HK-2 (cell line): ENCODE measurements around the gene ZMYND8.
A peak's percentile ranks its signal among the peaks of the same experiment; 100 is the strongest.
"Not testable (repeated sequence)": the region's sequence is repeated elsewhere in the genome, so short reads cannot be mapped to it uniquely, and the experiment has no call there.

Source experiments
- DNase-seq: peaks from one replicate; pipeline ENCODE4 v3.0.0-alpha.2; 2018; ENCODE audit not compliant: unreplicated experiment

The ZMYND8 gene

GRCh38 chr20:47370850-47371782 lies 14.6 kb upstream of the ZMYND8 start:
- DNase-seq = no peak

- no peak for DNase-seq
Measured at GRCh38 chr20:47370214-47370613, 13.7 kb upstream of the ZMYND8 start.

- DNase-seq = no peak
Measured at GRCh38 chr20:47368301-47368700, 11.8 kb upstream of the ZMYND8 start.

GRCh38 chr20:47366301-47366700 lies 9.8 kb upstream of the ZMYND8 start:
- DNase-seq = not testable (repeated sequence)

GRCh38 chr20:47365023-47365764 lies 8.7 kb upstream of the ZMYND8 start:
- no peak for DNase-seq

GRCh38 chr20:47362361-47363219 lies 6.1 kb upstream of the ZMYND8 start:
- DNase-seq = no peak

- no peak for DNase-seq
Measured at GRCh38 chr20:47361057-47361915, 4.8 kb upstream of the ZMYND8 start.

GRCh38 chr20:47360297-47361056 lies 4.0 kb upstream of the ZMYND8 start:
- DNase-seq = peak; percentile 83

GRCh38 chr20:47359530-47360296 lies 3.2 kb upstream of the ZMYND8 start:
- DNase-seq = no peak

- DNase-seq = peak; percentile 81
Measured at GRCh38 chr20:47358672-47359529, 2.4 kb upstream of the ZMYND8 start.

GRCh38 chr20:47358039-47358671 lies 1.7 kb upstream of the ZMYND8 start:
- no peak for DNase-seq

- peak; percentile 93 for DNase-seq
Measured at GRCh38 chr20:47357296-47358038, 968 bp upstream of the ZMYND8 start.

- no peak for DNase-seq
Measured at GRCh38 chr20:47356220-47356525, 326 bp downstream of the ZMYND8 start.

- peak; percentile 24 for DNase-seq
Measured at GRCh38 chr20:47355489-47356219, 845 bp downstream of the ZMYND8 start.

- DNase-seq = no peak
Measured at GRCh38 chr20:47354714-47355488, 1.6 kb downstream of the ZMYND8 start.

GRCh38 chr20:47354464-47354713 lies 2.1 kb downstream of the ZMYND8 start:
- no peak for DNase-seq
